Neural cell (in vitro differentiated cells): Measurements from ENCODE around the gene PLCL1. TPM values are rescaled to one million over a fixed set of nuclear protein-coding genes. Genes with fewer than 3 reads are reported as not detected.

Experiments
- H2AFZ ChIP-seq: fragments of 200-600, 300-800 bp; sonication (generic), shearing (Covaris generic); 2 replicates; pipeline ENCODE4 v1.6.0; 2014; ENCODE audit warnings: low read depth, mild to moderate bottlenecking, antibody characterized with exemption, low read length, moderate library complexity
- H3F3A ChIP-seq: fragments of 200-600 bp; shearing (Covaris generic); 2 replicates; pipeline ENCODE4 v1.6.1; 2016; ENCODE audit warnings: mild to moderate bottlenecking, moderate library complexity, mixed read lengths, antibody characterized with exemption, low read length; ENCODE audit not compliant: insufficient read depth, poor library complexity, severe bottlenecking
- H3K27ac ChIP-seq: fragments of 200-600, 300-800 bp; sonication (generic), shearing (Covaris generic); 2 replicates; pipeline ENCODE4 v1.5.1; 2014; ENCODE audit warnings: mild to moderate bottlenecking, low read length, moderate library complexity
- H3K27me3 ChIP-seq: fragments of 300-800, 200-600 bp; sonication (generic), shearing (Covaris generic); 2 replicates; pipeline ENCODE4 v1.6.0; 2014; ENCODE audit warnings: mild to moderate bottlenecking, low read depth, low read length, moderate library complexity; ENCODE audit not compliant: insufficient read depth
- H3K36me3 ChIP-seq: fragments of 300-800, 200-600 bp; sonication (generic), shearing (Covaris generic); 2 replicates; pipeline ENCODE4 v1.5.1; 2014; ENCODE audit warnings: mild to moderate bottlenecking, antibody characterized with exemption, low read length, moderate library complexity; ENCODE audit not compliant: insufficient read depth
- H3K4me2 ChIP-seq: fragments of 300-800, 200-600 bp; sonication (generic), shearing (Covaris generic); 2 replicates; pipeline ENCODE4 v1.6.0; 2014; ENCODE audit warnings: mild to moderate bottlenecking, low read length
- H3K4me3 ChIP-seq: fragments of 300-800, 200-600 bp; sonication (generic), shearing (Covaris generic); 2 replicates; pipeline ENCODE4 v1.5.1; 2014; ENCODE audit warnings: mild to moderate bottlenecking, low read length, moderate library complexity
- H3K79me2 ChIP-seq: fragments of 200-600 bp; shearing (Covaris generic); replicated peaks from 2 replicates; pipeline ENCODE4 v1.6.0; 2014; ENCODE audit warnings: mild to moderate bottlenecking, low read length, moderate library complexity; ENCODE audit not compliant: insufficient read depth
- H3K9ac ChIP-seq: fragments of 300-800, 200-600 bp; sonication (generic), shearing (Covaris generic); 2 replicates; pipeline ENCODE4 v1.6.1; 2016; ENCODE audit warnings: mild to moderate bottlenecking, low read length, mixed read lengths
- H3K9me2 ChIP-seq: fragments of 200-600 bp; shearing (Covaris generic); 2 replicates; pipeline ENCODE4 v1.6.1; 2016; ENCODE audit warnings: mild to moderate bottlenecking, low read length, mixed read lengths; ENCODE audit not compliant: insufficient read depth
- H3K9me3 ChIP-seq: fragments of 200-600, 300-800 bp; sonication (generic), shearing (Covaris generic); 2 replicates; pipeline ENCODE4 v1.6.1; 2016; ENCODE audit warnings: mild to moderate bottlenecking, mixed run types, low read length, moderate library complexity, mixed read lengths
- H4K20me1 ChIP-seq: fragments of 200-600 bp; shearing (Covaris generic); 2 replicates; pipeline ENCODE4 v1.6.1; 2016; ENCODE audit warnings: mild to moderate bottlenecking, mixed run types; ENCODE audit not compliant: insufficient read depth
- EP300 ChIP-seq: fragments of 450-650 bp; conservative IDR thresholded peaks from 2 replicates; pipeline ENCODE4 v1.6.1; 2014; ENCODE audit warnings: antibody characterized with exemption, mild to moderate bottlenecking, moderate library complexity; ENCODE audit not compliant: poor library complexity, severe bottlenecking
- EZH2 ChIP-seq: fragments of 200-600, 300-800 bp; shearing (Covaris generic), sonication (generic); IDR thresholded peaks from 2 replicates; pipeline ENCODE4 v1.6.1; 2014; ENCODE audit warnings: antibody characterized with exemption, low read length, borderline replicate concordance, mild to moderate bottlenecking; ENCODE audit not compliant: insufficient read depth, poor library complexity, severe bottlenecking
- MXI1 ChIP-seq: fragments of 450-650 bp; conservative IDR thresholded peaks from 2 replicates; pipeline ENCODE4 v1.6.1; 2014; ENCODE audit warnings: antibody characterized with exemption, mild to moderate bottlenecking; ENCODE audit not compliant: poor library complexity, severe bottlenecking
- POLR2AphosphoS5 ChIP-seq: IDR thresholded peaks from 2 replicates; pipeline ENCODE4 v1.6.1; 2012
- RAD21 ChIP-seq: fragments of 450-650 bp; conservative IDR thresholded peaks from 2 replicates; pipeline ENCODE4 v1.6.1; 2014; ENCODE audit warnings: antibody characterized with exemption, mild to moderate bottlenecking, moderate library complexity
- SMC3 ChIP-seq: fragments of 450-650 bp; conservative IDR thresholded peaks from 2 replicates; pipeline ENCODE4 v1.6.1; 2014; ENCODE audit warnings: antibody characterized with exemption, mild to moderate bottlenecking, moderate library complexity; ENCODE audit not compliant: poor library complexity
- TAF1 ChIP-seq: IDR thresholded peaks from 2 replicates; pipeline ENCODE4 v1.6.1; 2012; ENCODE audit warnings: low read depth
- polyA plus RNA-seq: library from polyadenylated mRNA; depleted of rRNA; stranded (reverse); fragments of >200 nt; gene quantifications from 2 replicates; pipeline ENCODE4 v1.2.3, GENCODE V29; 2014
- TF ChIP-seq, protein P1 (sequence below): fragments of 450-650 bp; IDR thresholded peaks from 2 replicates; pipeline ENCODE4 v1.5.1; 2014; ENCODE audit warnings: antibody characterized with exemption, mild to moderate bottlenecking, moderate library complexity; ENCODE audit not compliant: poor library complexity, severe bottlenecking
- TF ChIP-seq, protein P2 (sequence below): IDR thresholded peaks from 2 replicates; pipeline ENCODE4 v1.6.1; 2012; ENCODE audit warnings: borderline replicate concordance

Gene PLCL1
- polyA plus RNA-seq, 1 donor from 2014 or later: 6.8 TPM

DNA sequence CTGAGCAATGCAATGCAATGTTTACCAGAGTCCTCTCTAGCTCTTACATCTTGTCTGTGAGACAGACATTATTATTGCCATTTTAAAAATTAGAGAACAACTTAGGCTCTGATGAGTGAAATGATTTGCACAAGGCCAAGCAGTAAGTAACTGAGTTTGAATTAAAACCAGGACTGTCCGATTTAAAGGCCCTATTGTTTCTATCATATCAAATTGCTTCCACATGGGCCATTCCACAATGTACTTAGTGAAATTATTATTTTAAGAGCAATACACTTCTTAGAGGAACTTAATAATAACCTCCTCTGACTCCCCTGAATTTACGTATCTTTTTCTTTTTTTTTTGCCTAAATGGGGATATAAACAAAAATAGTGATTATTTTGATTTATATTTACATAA, 64.6 kb downstream of the PLCL1 start:
- no peaks in the 10 kb centered on the region for H3F3A ChIP-seq
- no peak overlapping the region for H3K4me3 ChIP-seq
- no peaks in the 10 kb centered on the region for H3K79me2 ChIP-seq
- no peaks in the 10 kb centered on the region for H4K20me1 ChIP-seq
- no peak overlapping the region for H3K4me2 ChIP-seq
- H3K27ac ChIP-seq: no peak overlapping the region
- H3K27me3 ChIP-seq: no peaks in the 10 kb centered on the region
- no peak overlapping the region for H2AFZ ChIP-seq
- H3K9ac ChIP-seq: no peak overlapping the region
- H3K36me3 ChIP-seq: no peaks in the 10 kb centered on the region
- no peaks in the 10 kb centered on the region for H3K9me3 ChIP-seq
- H3K9me2 ChIP-seq: no peaks in the 10 kb centered on the region
- TF ChIP-seq RAD21 (no peak), SMC3 (no peak), MXI1 (no peak), TAF1 (no peak), POLR2AphosphoS5 (no peak), EP300 (no peak)
- TF ChIP-seq, protein P1, sequence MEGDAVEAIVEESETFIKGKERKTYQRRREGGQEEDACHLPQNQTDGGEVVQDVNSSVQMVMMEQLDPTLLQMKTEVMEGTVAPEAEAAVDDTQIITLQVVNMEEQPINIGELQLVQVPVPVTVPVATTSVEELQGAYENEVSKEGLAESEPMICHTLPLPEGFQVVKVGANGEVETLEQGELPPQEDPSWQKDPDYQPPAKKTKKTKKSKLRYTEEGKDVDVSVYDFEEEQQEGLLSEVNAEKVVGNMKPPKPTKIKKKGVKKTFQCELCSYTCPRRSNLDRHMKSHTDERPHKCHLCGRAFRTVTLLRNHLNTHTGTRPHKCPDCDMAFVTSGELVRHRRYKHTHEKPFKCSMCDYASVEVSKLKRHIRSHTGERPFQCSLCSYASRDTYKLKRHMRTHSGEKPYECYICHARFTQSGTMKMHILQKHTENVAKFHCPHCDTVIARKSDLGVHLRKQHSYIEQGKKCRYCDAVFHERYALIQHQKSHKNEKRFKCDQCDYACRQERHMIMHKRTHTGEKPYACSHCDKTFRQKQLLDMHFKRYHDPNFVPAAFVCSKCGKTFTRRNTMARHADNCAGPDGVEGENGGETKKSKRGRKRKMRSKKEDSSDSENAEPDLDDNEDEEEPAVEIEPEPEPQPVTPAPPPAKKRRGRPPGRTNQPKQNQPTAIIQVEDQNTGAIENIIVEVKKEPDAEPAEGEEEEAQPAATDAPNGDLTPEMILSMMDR: no peak
- TF ChIP-seq, protein P2, sequence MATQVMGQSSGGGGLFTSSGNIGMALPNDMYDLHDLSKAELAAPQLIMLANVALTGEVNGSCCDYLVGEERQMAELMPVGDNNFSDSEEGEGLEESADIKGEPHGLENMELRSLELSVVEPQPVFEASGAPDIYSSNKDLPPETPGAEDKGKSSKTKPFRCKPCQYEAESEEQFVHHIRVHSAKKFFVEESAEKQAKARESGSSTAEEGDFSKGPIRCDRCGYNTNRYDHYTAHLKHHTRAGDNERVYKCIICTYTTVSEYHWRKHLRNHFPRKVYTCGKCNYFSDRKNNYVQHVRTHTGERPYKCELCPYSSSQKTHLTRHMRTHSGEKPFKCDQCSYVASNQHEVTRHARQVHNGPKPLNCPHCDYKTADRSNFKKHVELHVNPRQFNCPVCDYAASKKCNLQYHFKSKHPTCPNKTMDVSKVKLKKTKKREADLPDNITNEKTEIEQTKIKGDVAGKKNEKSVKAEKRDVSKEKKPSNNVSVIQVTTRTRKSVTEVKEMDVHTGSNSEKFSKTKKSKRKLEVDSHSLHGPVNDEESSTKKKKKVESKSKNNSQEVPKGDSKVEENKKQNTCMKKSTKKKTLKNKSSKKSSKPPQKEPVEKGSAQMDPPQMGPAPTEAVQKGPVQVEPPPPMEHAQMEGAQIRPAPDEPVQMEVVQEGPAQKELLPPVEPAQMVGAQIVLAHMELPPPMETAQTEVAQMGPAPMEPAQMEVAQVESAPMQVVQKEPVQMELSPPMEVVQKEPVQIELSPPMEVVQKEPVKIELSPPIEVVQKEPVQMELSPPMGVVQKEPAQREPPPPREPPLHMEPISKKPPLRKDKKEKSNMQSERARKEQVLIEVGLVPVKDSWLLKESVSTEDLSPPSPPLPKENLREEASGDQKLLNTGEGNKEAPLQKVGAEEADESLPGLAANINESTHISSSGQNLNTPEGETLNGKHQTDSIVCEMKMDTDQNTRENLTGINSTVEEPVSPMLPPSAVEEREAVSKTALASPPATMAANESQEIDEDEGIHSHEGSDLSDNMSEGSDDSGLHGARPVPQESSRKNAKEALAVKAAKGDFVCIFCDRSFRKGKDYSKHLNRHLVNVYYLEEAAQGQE: no peak

DNA sequence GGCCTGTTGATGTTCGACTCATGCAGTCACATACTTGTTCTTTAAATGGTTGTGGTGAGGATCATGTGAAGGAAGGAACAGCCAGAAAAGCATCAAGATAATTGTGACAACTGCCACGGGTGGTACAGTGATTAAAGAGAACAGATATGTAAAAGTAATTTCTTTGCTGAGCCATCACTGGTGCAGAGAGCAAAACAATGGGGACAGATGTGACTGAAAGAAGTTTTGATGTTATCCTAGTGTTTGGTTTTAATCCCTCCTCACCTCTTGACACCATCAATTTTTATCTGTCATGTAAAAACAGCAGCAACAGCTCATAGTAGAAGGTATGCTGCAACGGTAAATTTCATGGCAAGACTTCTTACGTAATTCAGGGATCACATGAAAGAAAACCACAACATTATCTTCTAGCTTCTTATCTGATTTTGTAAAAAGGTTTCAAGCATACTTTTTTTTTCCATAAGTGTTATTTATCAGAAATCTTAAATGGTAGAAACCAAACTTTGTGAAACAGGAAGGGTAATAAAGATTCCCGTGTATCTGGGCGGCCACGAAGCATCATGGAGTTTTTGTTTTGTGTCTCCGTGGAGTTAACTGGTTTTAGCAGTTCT, 65.2 kb downstream of the PLCL1 start:
- no peaks in the 10 kb centered on the region for H3K79me2 ChIP-seq
- TF ChIP-seq RAD21 (no peak), MXI1 (no peak), EP300 (no peak), EZH2 (no peak), TAF1 (no peak), POLR2AphosphoS5 (no peak), SMC3 (no peak)
- TF ChIP-seq, protein P1: no peak
- TF ChIP-seq, protein P2: no peak
- H3F3A ChIP-seq: no peaks in the 10 kb centered on the region
- no peak overlapping the region for H3K4me2 ChIP-seq
- no peak overlapping the region for H3K9ac ChIP-seq
- no peaks in the 10 kb centered on the region for H3K27me3 ChIP-seq
- no peaks in the 10 kb centered on the region for H4K20me1 ChIP-seq
- H3K4me3 ChIP-seq: no peak overlapping the region
- no peaks in the 10 kb centered on the region for H3K36me3 ChIP-seq
- no peaks in the 10 kb centered on the region for H3K9me2 ChIP-seq
- H2AFZ ChIP-seq: no peak overlapping the region
- H3K27ac ChIP-seq: no peak overlapping the region
- no peaks in the 10 kb centered on the region for H3K9me3 ChIP-seq
